ENCODE results near the gene ADD2.

ADD2 gene

GRCh38 chr2:70619167-70619566 is 148.8 kb downstream of the ADD2 start:
- Histone ChIP-seq H3K27ac (no peak overlapping the region), H3K4me3 (no peak overlapping the region)

GRCh38 chr2:70616168-70616694 is 151.8 kb downstream of the ADD2 start:
- peak overlapping the region in 1 of 21 experiments; percentile 13 for H3K27ac ChIP-seq
- H3K4me3 ChIP-seq: no peak overlapping the region

GRCh38 chr2:70615222-70615621 is 152.8 kb downstream of the ADD2 start:
- peak overlapping the region in 1 of 21 experiments; percentile 13 for H3K27ac ChIP-seq
- H3K4me3 ChIP-seq: no peak overlapping the region

- H3K27ac ChIP-seq: no peak overlapping the region
Observed at GRCh38 chr2:70613521-70613920, 154.5 kb downstream of the ADD2 start.

GRCh38 chr2:70612574-70612973 is 155.4 kb downstream of the ADD2 start:
- Histone ChIP-seq H3K27ac (no peak overlapping the region), H3K4me3 (no peak overlapping the region)

More at GRCh38 chr2:70613521-70613920, 154.5 kb downstream of the ADD2 start:
- H3K4me3 ChIP-seq: no peak overlapping the region

GRCh38 chr2:70608373-70608772 is 159.6 kb downstream of the ADD2 start:
- Histone ChIP-seq H3K4me3 (no peak overlapping the region), H3K27ac (no peak overlapping the region)

- Histone ChIP-seq H3K4me3 (no peak overlapping the region), H3K27ac (no peak overlapping the region)
Observed at GRCh38 chr2:70607121-70607561, 160.9 kb downstream of the ADD2 start.

Measured in skin epidermis (tissue), 12 donors.